ENCODE results near the gene ARHGDIG. TPM values are rescaled to one million over a fixed set of nuclear protein-coding genes. Genes with fewer than 3 reads are reported as not detected.

The ARHGDIG gene
- total and polyA plus RNA-seq, 2 of the 4 experiments (the other 2 are of a cell fraction): 0.24 to 0.36 TPM

- no peak overlapping the region for H3K27ac ChIP-seq (ENCODE audit: insufficient read depth, low read length)
- no peak overlapping the region for H3K9ac ChIP-seq (ENCODE audit: low read depth, low read length)
- no peak overlapping the region for H4K5ac ChIP-seq (ENCODE audit: low read depth, low read length)
- H3K4me1 ChIP-seq (ENCODE audit: control insufficient read depth, insufficient read depth, low read length): no peaks in the 10 kb centered on the region
- no peak overlapping the region for H3K23ac ChIP-seq (ENCODE audit: low read depth, low read length)
- dilution Hi-C loops (cut with HindIII; ENCODE audit: low sequenced_read_pairs, unreplicated experiment) (no loop called here), in situ Hi-C loops (cut with MboI; ENCODE audit: low sequenced_read_pairs) (no loop called here), intact Hi-C loops (cut with micrococcal nuclease) (no loop called here)
- no peak overlapping the region for H3K4ac ChIP-seq (ENCODE audit: low read depth, low read length)
- peaks cover 35% of the 10 kb centered on the region for H3K36me3 ChIP-seq (ENCODE audit: control insufficient read depth, insufficient read depth, low read length)
- H3K4me2 ChIP-seq (ENCODE audit: low read depth, low read length): no peak overlapping the region
- ATAC-seq (ENCODE audit: low read depth): no peak
- no peak for TF ChIP-seq MAFK (IDR thresholded peaks at IDR 0.05; ENCODE audit: low read depth, low read length)
- TF ChIP-seq CTCF (conservative IDR thresholded peaks at IDR 0.05; ENCODE audit: low read depth, low read length): no peak
- no peak for TF ChIP-seq MAZ (IDR thresholded peaks at IDR 0.05; ENCODE audit: borderline replicate concordance, low read depth, low read length)
- no peak overlapping the region for H2BK5ac ChIP-seq (ENCODE audit: low read depth, low read length, poor library complexity, severe bottlenecking)
- no peak overlapping the region for H4K91ac ChIP-seq (ENCODE audit: insufficient read depth, low read depth, low read length)
- H2BK20ac ChIP-seq (ENCODE audit: low read depth, low read length): no peak overlapping the region
- H4K20me1 ChIP-seq (ENCODE audit: insufficient read depth, low read length): no peaks in the 10 kb centered on the region; the same call in 1 of the 2 replicates
- H2BK15ac ChIP-seq (ENCODE audit: low read depth, low read length): no peak overlapping the region
- no peak overlapping the region for H3K4me3 ChIP-seq (ENCODE audit: insufficient read depth, low read depth, low read length)
- no peak overlapping the region for H3K56ac ChIP-seq (ENCODE audit: extremely low read depth, insufficient read depth, low read length)
- H3K9me1 ChIP-seq (ENCODE audit: insufficient read depth, low read length): no peaks in the 10 kb centered on the region
- no peaks in the 10 kb centered on the region for H3K27me3 ChIP-seq (ENCODE audit: control insufficient read depth, insufficient read depth, low read length)
- peaks cover 0 to 6% of the 10 kb centered on the region in 2 experiments; a peak in 2 of 4 replicates for H3K79me1 ChIP-seq (ENCODE audit: low read depth in 1 of 2, low read length in 2 of 2)
- peak overlapping the region; percentile 28 for H2AK9ac ChIP-seq (replicated peaks; ENCODE audit: low read depth, low read length, poor library complexity)
- H4K8ac ChIP-seq (ENCODE audit: low read depth in 2 of 2, low read length in 2 of 2): no peak overlapping the region
- no peak overlapping the region for H2AK5ac ChIP-seq (ENCODE audit: low read depth, low read length)
- DNase-seq: no peak
- H3K18ac ChIP-seq (ENCODE audit: low read depth, low read length): no peak overlapping the region
- CTCF ChIA-PET: no interaction called here
- H2BK120ac ChIP-seq (ENCODE audit: low read depth, low read length): no peak overlapping the region
- H3K14ac ChIP-seq (replicated peaks; ENCODE audit: low read depth, low read length): no peak overlapping the region
- no TSS peak for BruUV-seq (replicated peaks)
- WGBS, 2 experiments (ENCODE audit: extremely low coverage in 2 of 2, insufficient read length in 1 of 2): 95% methylated on average over 25 of the region's 32 CpGs; no CpG with 5 or more reads in 1 of the 2 experiments
- POLR2A ChIA-PET (ENCODE audit: unreplicated experiment): no interaction called here
- H3K9me3 ChIP-seq (ENCODE audit: control insufficient read depth, insufficient read depth, low read length): no peaks in the 10 kb centered on the region
- no peak overlapping the region for H2AFZ ChIP-seq (replicated peaks; ENCODE audit: low read length, poor library complexity)
Measured at GRCh38 chr16:297832-298231, 17.4 kb downstream of the ARHGDIG start.
